ENCODE results near the gene METTL9.
"Not testable (repeated sequence)": the region's sequence is repeated elsewhere in the genome, so short reads cannot be mapped to it uniquely, and the experiment has no call there.

The METTL9 gene

GRCh38 chr16:21683184-21683583 is 83.8 kb downstream of the METTL9 start:
- H3K9me3 ChIP-seq, result no peaks in the 10 kb centered on the region
- no peak for TF ChIP-seq CTCF (IDR thresholded peaks at IDR 0.05)

GRCh38 chr16:21684199-21684598 is 84.8 kb downstream of the METTL9 start:
- DNase-seq, result no peak
- no peaks in the 10 kb centered on the region for H3K36me3 ChIP-seq
- H3K4me1 ChIP-seq, result no peaks in the 10 kb centered on the region
- no peak for TF ChIP-seq CTCF (IDR thresholded peaks at IDR 0.05)
- H3K9me3 ChIP-seq, result no peaks in the 10 kb centered on the region
- intact Hi-C loops (cut with DNase I; ENCODE audit: low total_unique reads), result no loop called here
- H3K27ac ChIP-seq, result no peak overlapping the region
- no peak overlapping the region for H3K4me3 ChIP-seq
- H3K27me3 ChIP-seq, result peaks cover 0 to 5% of the 10 kb centered on the region in 2 donors

More at GRCh38 chr16:21683184-21683583, 83.8 kb downstream of the METTL9 start:
- Histone ChIP-seq H3K4me1 (no peaks in the 10 kb centered on the region), H3K36me3 (no peaks in the 10 kb centered on the region), H3K27me3 (peaks cover 0 to 5% of the 10 kb centered on the region in 2 donors), H3K27ac (no peak overlapping the region), H3K4me3 (no peak overlapping the region)
- intact Hi-C loops (cut with DNase I; ENCODE audit: low total_unique reads), result no loop called here
- no peak for DNase-seq

GRCh38 chr16:21685034-21685455 is 85.7 kb downstream of the METTL9 start:
- peaks cover 0 to 2% of the 10 kb centered on the region in 2 donors for H3K27me3 ChIP-seq
- no peak for TF ChIP-seq CTCF (IDR thresholded peaks at IDR 0.05)
- intact Hi-C loops (cut with DNase I; ENCODE audit: low total_unique reads), result no loop called here
- H3K4me1 ChIP-seq, result no peaks in the 10 kb centered on the region
- no peaks in the 10 kb centered on the region for H3K36me3 ChIP-seq
- no peak overlapping the region for H3K27ac ChIP-seq
- no peak overlapping the region for H3K4me3 ChIP-seq
- no peak for DNase-seq
- H3K9me3 ChIP-seq, result no peaks in the 10 kb centered on the region

- DNase-seq, result no peak
- Histone ChIP-seq H3K4me1 (no peaks in the 10 kb centered on the region), H3K27me3 (peaks cover 0 to 2% of the 10 kb centered on the region in 2 donors), H3K4me3 (no peak overlapping the region), H3K36me3 (no peaks in the 10 kb centered on the region), H3K9me3 (no peaks in the 10 kb centered on the region), H3K27ac (no peak overlapping the region)
- TF ChIP-seq CTCF (IDR thresholded peaks at IDR 0.05), result no peak
- intact Hi-C loops (cut with DNase I; ENCODE audit: low total_unique reads), result no loop called here
Observed at GRCh38 chr16:21689107-21689506, 89.7 kb downstream of the METTL9 start.

- intact Hi-C loops (cut with DNase I; ENCODE audit: low total_unique reads); H3K27ac ChIP-seq; H3K4me1 ChIP-seq; DNase-seq; H3K4me3 ChIP-seq; H3K36me3 ChIP-seq; H3K9me3 ChIP-seq; H3K27me3 ChIP-seq: not testable (repeated sequence)
Observed at GRCh38 chr16:21690967-21691366, 91.6 kb downstream of the METTL9 start.

GRCh38 chr16:21694609-21695008 is 95.2 kb downstream of the METTL9 start:
- TF ChIP-seq CTCF (IDR thresholded peaks at IDR 0.05), result no peak

More at GRCh38 chr16:21694609-21695008, 95.2 kb downstream of the METTL9 start:
- Histone ChIP-seq H3K4me3 (no peak overlapping the region), H3K4me1 (no peaks in the 10 kb centered on the region), H3K27me3 (no peaks in the 10 kb centered on the region), H3K27ac (no peak overlapping the region), H3K36me3 (no peaks in the 10 kb centered on the region), H3K9me3 (no peaks in the 10 kb centered on the region)
- intact Hi-C loops (cut with DNase I; ENCODE audit: low total_unique reads), result no loop called here
- DNase-seq, result no peak

Measured in tibial artery (tissue), 4 donors.